Measurements from ENCODE around the gene EARS2.

EARS2 gene

GRCh38 chr16:23523876-23524385 is 33.2 kb downstream of the EARS2 start:
- no peak overlapping the region for H3K4me3 ChIP-seq (ENCODE audit: insufficient read length, low read depth)
- no peaks in the 10 kb centered on the region for H3K9me3 ChIP-seq (ENCODE audit: insufficient read depth, low read length)
- DNase-seq (ENCODE audit: low read depth, low spot score), result no peak
- no peaks in the 10 kb centered on the region for H3K27me3 ChIP-seq (ENCODE audit: insufficient read depth, insufficient read length)
- H3K9ac ChIP-seq (ENCODE audit: insufficient read length, low read depth), result no peak overlapping the region
- H3K4me1 ChIP-seq (ENCODE audit: insufficient read depth, insufficient read length), result peaks cover 4% of the 10 kb centered on the region
- TF ChIP-seq SUZ12 (IDR thresholded peaks at IDR 0.05; ENCODE audit: extremely low read depth, insufficient read depth, insufficient read length) (no peak), ZNF274 (IDR thresholded peaks at IDR 0.05; ENCODE audit: low read depth, low read length) (no peak), YY1 (IDR thresholded peaks at IDR 0.05; ENCODE audit: insufficient read depth, insufficient read length) (no peak)
- H3K36me3 ChIP-seq (ENCODE audit: insufficient read depth, insufficient read length, low read length), result peaks cover 92% of the 10 kb centered on the region

DNA sequence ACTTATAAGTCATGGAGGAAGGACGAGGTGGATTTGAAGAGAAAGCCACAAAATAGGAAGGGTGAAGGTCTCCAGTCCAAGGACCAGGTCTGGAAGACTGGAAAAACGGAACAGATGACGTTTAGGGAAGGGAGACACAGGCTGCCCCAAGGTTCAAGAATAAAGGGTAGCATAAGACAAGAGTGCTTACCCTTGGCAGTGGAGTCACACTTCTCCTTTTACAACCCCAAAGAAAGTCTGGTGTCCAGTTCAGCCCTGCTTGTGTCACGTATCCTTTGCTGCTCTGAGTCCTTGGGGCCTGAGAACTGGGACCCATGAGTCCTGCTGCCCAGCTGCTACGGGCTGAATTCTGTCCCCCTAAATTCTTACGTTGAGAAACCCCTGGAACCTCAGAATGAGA is 33.8 kb downstream of the EARS2 start:
- peaks cover 2% of the 10 kb centered on the region for H3K4me1 ChIP-seq (ENCODE audit: insufficient read depth, insufficient read length)
- H3K36me3 ChIP-seq (ENCODE audit: insufficient read depth, insufficient read length, low read length), result peaks cover 92% of the 10 kb centered on the region
- no peaks in the 10 kb centered on the region for H3K9me3 ChIP-seq (ENCODE audit: insufficient read depth, low read length)
- H3K9ac ChIP-seq (ENCODE audit: insufficient read length, low read depth), result no peak overlapping the region
- TF ChIP-seq SUZ12 (IDR thresholded peaks at IDR 0.05; ENCODE audit: extremely low read depth, insufficient read depth, insufficient read length), result no peak
- TF ChIP-seq ZNF274 (IDR thresholded peaks at IDR 0.05; ENCODE audit: low read depth, low read length), result no peak
- TF ChIP-seq YY1 (IDR thresholded peaks at IDR 0.05; ENCODE audit: insufficient read depth, insufficient read length), result no peak
- H3K4me3 ChIP-seq (ENCODE audit: insufficient read length, low read depth), result no peak overlapping the region
- H3K27me3 ChIP-seq (ENCODE audit: insufficient read depth, insufficient read length), result no peaks in the 10 kb centered on the region
- no peak for DNase-seq (ENCODE audit: low read depth, low spot score)

GRCh38 chr16:23521965-23522364 is 35.2 kb downstream of the EARS2 start:
- Histone ChIP-seq H3K9ac (ENCODE audit: insufficient read length, low read depth) (no peak overlapping the region), H3K4me3 (ENCODE audit: insufficient read length, low read depth) (no peak overlapping the region), H3K27me3 (ENCODE audit: insufficient read depth, insufficient read length) (no peaks in the 10 kb centered on the region), H3K36me3 (ENCODE audit: insufficient read depth, insufficient read length, low read length) (peaks cover 85% of the 10 kb centered on the region), H3K9me3 (ENCODE audit: insufficient read depth, low read length) (no peaks in the 10 kb centered on the region), H3K4me1 (ENCODE audit: insufficient read depth, insufficient read length) (no peaks in the 10 kb centered on the region)
- no peak for TF ChIP-seq ZNF274 (IDR thresholded peaks at IDR 0.05; ENCODE audit: low read depth, low read length)
- DNase-seq (ENCODE audit: low read depth, low spot score), result no peak

GRCh38 chr16:23521037-23521743 is 36.0 kb downstream of the EARS2 start:
- no peak for DNase-seq (ENCODE audit: low read depth, low spot score)
- TF ChIP-seq ZNF274 (IDR thresholded peaks at IDR 0.05; ENCODE audit: low read depth, low read length), result no peak
- TF ChIP-seq SUZ12 (IDR thresholded peaks at IDR 0.05; ENCODE audit: extremely low read depth, insufficient read depth, insufficient read length), result no peak
- no peak for TF ChIP-seq YY1 (IDR thresholded peaks at IDR 0.05; ENCODE audit: insufficient read depth, insufficient read length)
- H3K4me3 ChIP-seq (ENCODE audit: insufficient read length, low read depth), result no peak overlapping the region
- no peaks in the 10 kb centered on the region for H3K4me1 ChIP-seq (ENCODE audit: insufficient read depth, insufficient read length)
- no peaks in the 10 kb centered on the region for H3K27me3 ChIP-seq (ENCODE audit: insufficient read depth, insufficient read length)
- H3K36me3 ChIP-seq (ENCODE audit: insufficient read depth, insufficient read length, low read length), result peaks cover 85% of the 10 kb centered on the region
- H3K9me3 ChIP-seq (ENCODE audit: insufficient read depth, low read length), result no peaks in the 10 kb centered on the region
- H3K9ac ChIP-seq (ENCODE audit: insufficient read length, low read depth), result no peak overlapping the region

GRCh38 chr16:23520500-23520899 is 36.6 kb downstream of the EARS2 start:
- no peak for TF ChIP-seq YY1 (IDR thresholded peaks at IDR 0.05; ENCODE audit: insufficient read depth, insufficient read length)
- no peak for TF ChIP-seq ZNF274 (IDR thresholded peaks at IDR 0.05; ENCODE audit: low read depth, low read length)
- TF ChIP-seq SUZ12 (IDR thresholded peaks at IDR 0.05; ENCODE audit: extremely low read depth, insufficient read depth, insufficient read length), result no peak
- Histone ChIP-seq H3K4me1 (ENCODE audit: insufficient read depth, insufficient read length) (no peaks in the 10 kb centered on the region), H3K9me3 (ENCODE audit: insufficient read depth, low read length) (no peaks in the 10 kb centered on the region), H3K4me3 (ENCODE audit: insufficient read length, low read depth) (no peak overlapping the region), H3K36me3 (ENCODE audit: insufficient read depth, insufficient read length, low read length) (peaks cover 87% of the 10 kb centered on the region), H3K9ac (ENCODE audit: insufficient read length, low read depth) (no peak overlapping the region), H3K27me3 (ENCODE audit: insufficient read depth, insufficient read length) (no peaks in the 10 kb centered on the region)
- DNase-seq (ENCODE audit: low read depth, low spot score), result no peak

- peaks cover 86% of the 10 kb centered on the region for H3K36me3 ChIP-seq (ENCODE audit: insufficient read depth, insufficient read length, low read length)
- H3K27me3 ChIP-seq (ENCODE audit: insufficient read depth, insufficient read length), result no peaks in the 10 kb centered on the region
- H3K9me3 ChIP-seq (ENCODE audit: insufficient read depth, low read length), result no peaks in the 10 kb centered on the region
- no peak for DNase-seq (ENCODE audit: low read depth, low spot score)
- no peak for TF ChIP-seq YY1 (IDR thresholded peaks at IDR 0.05; ENCODE audit: insufficient read depth, insufficient read length)
- no peak for TF ChIP-seq ZNF274 (IDR thresholded peaks at IDR 0.05; ENCODE audit: low read depth, low read length)
- TF ChIP-seq SUZ12 (IDR thresholded peaks at IDR 0.05; ENCODE audit: extremely low read depth, insufficient read depth, insufficient read length), result no peak
- no peak overlapping the region for H3K9ac ChIP-seq (ENCODE audit: insufficient read length, low read depth)
- no peaks in the 10 kb centered on the region for H3K4me1 ChIP-seq (ENCODE audit: insufficient read depth, insufficient read length)
- H3K4me3 ChIP-seq (ENCODE audit: insufficient read length, low read depth), result no peak overlapping the region
Observed at GRCh38 chr16:23519282-23519681, 37.9 kb downstream of the EARS2 start.

DNA sequence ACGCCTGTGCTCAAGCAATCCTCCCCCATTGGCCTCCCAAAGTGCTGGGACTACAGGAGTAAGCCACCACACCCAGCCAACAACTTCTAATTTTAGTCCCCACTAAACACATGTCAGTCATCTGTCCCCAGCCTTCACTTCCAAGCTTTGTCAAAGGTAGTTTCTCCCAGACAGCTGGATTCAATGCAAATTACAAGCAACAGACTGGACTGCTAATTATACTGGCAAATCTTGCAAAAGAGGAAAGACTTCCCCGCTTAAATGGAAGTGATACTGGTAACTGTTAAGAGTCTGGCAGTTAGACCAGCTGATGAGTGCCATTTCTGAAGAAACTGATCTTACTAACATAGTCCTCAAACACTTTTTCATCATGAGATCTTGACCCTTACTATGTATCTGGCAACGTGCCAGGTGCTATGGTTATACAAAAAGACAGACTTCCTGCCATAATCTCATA is 38.7 kb downstream of the EARS2 start:
- Histone ChIP-seq H3K36me3 (ENCODE audit: insufficient read depth, insufficient read length, low read length) (peaks cover 85% of the 10 kb centered on the region), H3K9me3 (ENCODE audit: insufficient read depth, low read length) (no peaks in the 10 kb centered on the region), H3K27me3 (ENCODE audit: insufficient read depth, insufficient read length) (no peaks in the 10 kb centered on the region), H3K4me1 (ENCODE audit: insufficient read depth, insufficient read length) (no peaks in the 10 kb centered on the region), H3K9ac (ENCODE audit: insufficient read length, low read depth) (no peak overlapping the region), H3K4me3 (ENCODE audit: insufficient read length, low read depth) (no peak overlapping the region)
- DNase-seq (ENCODE audit: low read depth, low spot score), result no peak
- TF ChIP-seq SUZ12 (IDR thresholded peaks at IDR 0.05; ENCODE audit: extremely low read depth, insufficient read depth, insufficient read length) (no peak), ZNF274 (IDR thresholded peaks at IDR 0.05; ENCODE audit: low read depth, low read length) (no peak), YY1 (IDR thresholded peaks at IDR 0.05; ENCODE audit: insufficient read depth, insufficient read length) (no peak)
